GM21526 (cell line): ENCODE results near the gene AFF1.
"Not testable (repeated sequence)": the region's sequence is repeated elsewhere in the genome, so short reads cannot be mapped to it uniquely, and the experiment has no call there.

ENCODE experiments used
- ATAC-seq: cut with Tn5 transposase; IDR thresholded peaks from one replicate; pipeline ENCODE4 v1.9.1; 2021; ENCODE audit warnings: moderate library complexity; ENCODE audit not compliant: unreplicated experiment, low FRiP score

AFF1 gene

DNA sequence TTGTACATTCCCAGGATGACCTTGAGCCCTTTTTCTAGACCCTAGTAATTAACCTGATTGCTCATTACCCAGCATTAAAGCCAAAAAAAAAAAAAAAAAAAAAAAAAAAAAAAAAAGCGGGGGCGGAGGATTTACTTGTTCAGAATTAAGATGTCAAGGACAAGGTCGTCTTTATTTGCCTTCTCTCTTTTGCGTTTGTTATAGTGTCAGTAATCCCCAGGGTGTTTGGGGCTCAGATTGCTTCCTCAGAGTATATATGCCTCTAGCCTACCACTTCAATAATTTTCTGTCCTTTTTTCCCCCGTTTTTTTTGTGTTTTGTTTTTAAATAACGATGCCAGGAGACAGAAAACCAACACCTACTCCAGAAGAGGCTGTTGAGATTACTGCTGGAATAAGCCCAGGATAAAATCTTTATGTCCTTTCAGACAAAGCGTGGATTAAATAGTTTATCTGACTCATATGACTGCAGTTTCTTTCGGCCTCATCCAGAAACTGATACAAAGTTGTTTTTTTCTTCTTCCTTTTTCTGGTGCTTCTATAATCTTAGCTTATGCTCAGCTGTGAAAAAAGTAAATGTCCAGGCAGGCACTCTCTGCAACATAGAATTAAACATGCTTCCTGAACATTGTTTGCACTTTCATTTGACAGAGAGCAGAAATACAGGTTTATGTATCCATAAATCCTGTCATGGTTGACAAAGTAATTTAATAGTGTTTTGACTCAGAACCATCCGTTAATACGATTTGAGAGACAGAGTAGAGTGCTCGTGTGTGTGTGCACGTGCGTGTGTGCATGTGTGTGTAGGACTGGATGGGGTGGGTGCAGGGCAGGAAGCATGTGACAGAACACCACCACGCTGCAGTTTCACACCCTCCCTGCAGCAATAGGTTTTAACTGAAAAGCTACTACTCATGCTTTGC, 138.6 kb downstream of the AFF1 start:
- ATAC-seq, result peak; percentile 92

DNA sequence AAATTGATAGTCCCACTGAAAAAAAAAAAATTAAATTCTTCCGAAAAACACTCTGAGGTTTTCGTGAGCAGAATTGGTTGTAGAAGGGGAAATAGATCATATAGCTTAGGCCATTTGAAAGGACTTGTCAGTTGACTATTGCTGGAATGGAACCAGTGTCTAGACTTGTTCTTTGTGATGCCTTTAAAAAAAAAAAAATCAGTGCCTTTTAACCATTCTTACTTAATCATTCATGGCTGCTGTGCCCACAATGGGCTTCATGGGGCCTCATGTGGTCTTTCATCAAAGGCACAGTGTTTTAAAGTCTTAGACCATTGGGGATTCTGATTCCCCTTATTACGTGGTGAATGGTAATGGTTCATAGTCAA, 139.3 kb downstream of the AFF1 start:
- no peak for ATAC-seq

DNA sequence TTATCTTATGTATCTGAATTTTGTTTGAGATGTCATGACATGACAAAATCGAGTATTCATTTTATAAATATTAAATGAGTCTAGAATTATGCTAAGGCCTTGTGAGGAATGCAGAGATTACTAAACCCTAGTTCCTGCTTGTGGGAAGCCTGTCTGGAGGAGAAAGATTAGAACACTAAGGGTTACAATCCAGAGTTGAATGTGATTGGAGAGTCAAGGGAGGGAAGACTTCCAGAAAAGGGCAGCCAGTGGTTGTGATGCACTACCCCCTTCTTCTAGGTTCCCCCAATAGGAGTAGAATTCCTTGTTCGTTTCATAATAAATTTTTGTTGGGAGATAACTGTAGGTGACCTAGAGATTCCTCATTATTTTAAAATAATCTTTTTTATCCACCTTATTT, 141.1 kb downstream of the AFF1 start:
- ATAC-seq, result no peak

DNA sequence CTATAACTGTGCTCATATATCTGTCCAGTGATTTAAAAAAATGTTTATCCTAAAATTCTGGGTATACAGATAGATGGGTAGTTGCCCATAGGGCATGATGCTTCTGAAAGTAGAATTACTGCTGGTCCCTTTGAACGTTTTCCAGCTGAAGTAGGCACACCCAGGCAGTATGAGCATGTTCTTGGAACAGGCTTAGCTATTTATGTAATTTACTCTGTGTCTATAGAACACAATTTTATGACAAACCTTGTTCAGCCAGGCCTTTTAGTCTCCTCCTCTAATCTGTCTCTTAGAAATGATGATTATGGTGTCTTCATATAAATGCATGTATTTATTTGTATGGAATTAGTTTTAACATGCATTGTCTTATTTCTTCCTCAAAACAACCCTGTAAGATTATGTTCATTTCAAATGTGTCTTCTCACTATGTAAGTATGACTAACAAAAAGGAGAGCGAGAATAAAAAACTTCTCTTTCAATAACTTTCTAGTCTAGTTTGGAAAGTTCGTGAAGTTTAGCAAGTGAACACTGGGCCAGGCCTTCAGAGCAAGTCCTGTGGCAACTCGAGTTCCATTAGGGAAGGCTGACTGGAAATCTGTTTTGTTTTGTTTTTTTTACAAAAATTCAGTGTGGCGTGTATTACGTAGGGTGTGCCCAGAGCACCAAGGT, 142.0 kb downstream of the AFF1 start:
- ATAC-seq, result no peak

DNA sequence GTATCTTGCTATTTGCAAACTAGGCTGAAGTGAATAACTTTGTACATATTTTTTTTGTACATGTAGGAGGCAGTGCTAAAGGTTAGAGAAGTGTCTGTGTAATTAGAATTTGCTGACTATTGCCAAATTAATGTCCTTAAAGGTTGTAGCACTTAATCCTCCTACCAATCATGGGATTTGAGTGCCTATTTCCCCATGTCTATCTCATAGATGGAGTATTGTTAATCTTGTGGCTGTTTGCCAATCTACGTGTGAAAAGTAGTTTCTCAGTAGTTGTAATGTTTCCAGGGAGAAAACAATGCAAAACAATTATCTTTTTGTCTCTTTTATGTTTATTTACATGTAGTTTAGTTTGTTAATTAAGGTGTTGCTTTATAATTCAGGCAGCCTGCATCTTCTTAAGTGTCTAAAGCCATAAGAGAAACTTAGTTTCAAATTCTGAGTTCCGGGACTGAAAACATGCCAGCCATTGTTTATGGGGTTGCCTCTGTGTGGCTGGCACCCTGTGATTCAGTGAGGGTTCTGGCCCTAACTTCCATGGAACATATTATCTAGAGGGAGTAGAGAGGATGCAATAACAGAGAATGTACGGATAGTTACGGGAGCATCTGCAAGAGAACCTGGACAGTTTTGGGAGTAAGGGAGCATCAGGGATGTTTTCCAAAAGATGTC, 143.2 kb downstream of the AFF1 start:
- no peak for ATAC-seq

DNA sequence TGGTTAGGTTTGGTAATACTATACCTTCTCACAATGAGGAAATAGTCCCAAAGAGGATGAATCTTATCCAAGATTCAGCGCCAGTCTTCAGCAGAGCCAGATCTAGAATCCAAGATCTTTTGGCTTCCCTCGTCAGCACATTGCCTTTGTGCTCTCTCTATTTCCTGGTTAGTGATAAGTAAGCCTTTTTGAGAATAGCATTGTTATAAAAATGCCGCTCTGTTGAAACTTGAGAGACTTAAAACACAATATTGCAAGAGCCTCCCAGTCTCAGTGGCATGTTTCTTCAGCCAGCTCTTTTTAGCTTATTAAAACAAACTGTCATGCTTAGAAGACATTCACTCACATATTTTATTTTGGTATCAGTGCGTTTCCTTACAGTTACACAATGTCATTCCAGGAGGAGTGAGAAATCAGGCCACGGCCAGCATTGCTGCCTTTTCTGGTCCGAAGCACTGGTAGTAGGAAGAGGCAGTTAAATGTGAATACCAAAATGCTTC, 144.2 kb downstream of the AFF1 start:
- no peak for ATAC-seq

DNA sequence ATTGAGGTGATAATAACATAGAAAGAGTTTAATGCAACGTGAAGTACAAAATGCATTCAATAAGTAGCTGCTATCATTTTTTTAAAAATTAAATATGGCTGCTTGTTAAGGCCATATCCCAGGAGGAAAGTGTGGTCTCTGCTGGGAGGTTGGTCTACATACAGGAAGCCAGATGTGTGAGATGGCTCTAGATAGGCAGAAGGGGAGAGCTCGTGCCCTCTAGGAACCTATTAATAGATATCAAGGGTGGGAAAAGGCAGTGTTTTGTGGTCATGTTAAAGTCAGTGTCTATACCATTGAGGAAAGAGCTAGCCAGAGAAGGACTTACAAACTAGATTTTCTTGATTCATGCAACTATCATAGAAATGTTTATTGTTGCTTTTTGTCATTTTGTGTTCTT, 145.2 kb downstream of the AFF1 start:
- no peak for ATAC-seq

DNA sequence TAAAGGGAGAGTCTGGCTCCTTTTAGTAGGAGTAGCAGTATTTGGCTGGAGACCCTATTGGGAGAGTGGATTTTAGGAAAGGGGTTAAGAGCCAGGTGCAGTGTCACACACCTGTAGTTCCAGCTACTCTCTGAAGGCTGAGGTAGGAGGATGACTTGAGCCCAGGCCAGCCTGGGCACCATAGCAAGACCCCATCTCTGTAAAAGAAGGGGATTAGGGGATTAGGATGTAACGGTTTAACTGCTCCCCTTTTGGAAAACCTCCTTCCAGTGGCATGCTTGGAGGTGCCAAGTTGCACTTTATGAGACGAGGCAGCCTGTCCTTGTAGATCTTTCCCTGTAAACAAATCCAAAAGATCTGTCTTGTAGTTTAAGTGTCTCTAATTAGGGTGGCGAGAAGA, 145.7 kb downstream of the AFF1 start:
- no peak for ATAC-seq

DNA sequence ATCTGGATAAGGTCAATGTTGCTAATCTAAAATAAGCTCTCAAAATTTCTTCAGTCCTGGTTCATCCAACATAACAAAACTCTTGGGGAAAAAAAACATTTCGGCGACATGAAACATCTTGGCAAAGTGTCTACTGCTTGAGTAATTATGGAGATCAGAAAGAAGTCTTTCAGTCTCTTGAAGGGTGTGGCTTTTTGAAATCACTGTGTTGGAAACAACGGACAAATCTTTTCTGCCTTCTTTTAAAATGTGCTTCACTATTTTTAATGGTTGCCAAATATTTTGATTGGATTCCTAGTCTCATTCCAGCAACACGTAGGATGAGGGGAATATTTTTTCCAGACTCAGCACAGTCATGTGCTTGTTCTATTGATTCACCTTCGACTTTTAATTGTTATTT, 147.0 kb downstream of the AFF1 start:
- no peak for ATAC-seq

DNA sequence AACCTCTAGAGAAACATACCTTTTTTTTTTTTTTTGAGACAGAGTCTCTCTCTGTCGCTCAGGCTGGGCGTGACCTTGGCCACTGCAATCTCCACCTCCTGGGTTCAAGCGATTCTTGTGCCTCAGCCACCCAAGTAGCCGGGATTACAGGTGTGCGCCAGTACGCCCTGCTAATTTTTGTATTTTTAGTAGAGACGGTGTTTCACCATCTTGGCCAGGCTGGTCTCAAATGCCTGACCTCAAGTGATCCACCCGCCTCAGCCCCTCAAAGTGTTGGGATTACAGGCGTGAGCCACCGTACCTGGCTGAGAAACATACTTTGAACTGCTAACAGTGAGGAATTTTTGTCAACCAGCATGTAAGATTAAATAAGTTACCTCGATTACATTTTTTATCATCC, 150.9 kb downstream of the AFF1 start:
- not testable (repeated sequence) for ATAC-seq

DNA sequence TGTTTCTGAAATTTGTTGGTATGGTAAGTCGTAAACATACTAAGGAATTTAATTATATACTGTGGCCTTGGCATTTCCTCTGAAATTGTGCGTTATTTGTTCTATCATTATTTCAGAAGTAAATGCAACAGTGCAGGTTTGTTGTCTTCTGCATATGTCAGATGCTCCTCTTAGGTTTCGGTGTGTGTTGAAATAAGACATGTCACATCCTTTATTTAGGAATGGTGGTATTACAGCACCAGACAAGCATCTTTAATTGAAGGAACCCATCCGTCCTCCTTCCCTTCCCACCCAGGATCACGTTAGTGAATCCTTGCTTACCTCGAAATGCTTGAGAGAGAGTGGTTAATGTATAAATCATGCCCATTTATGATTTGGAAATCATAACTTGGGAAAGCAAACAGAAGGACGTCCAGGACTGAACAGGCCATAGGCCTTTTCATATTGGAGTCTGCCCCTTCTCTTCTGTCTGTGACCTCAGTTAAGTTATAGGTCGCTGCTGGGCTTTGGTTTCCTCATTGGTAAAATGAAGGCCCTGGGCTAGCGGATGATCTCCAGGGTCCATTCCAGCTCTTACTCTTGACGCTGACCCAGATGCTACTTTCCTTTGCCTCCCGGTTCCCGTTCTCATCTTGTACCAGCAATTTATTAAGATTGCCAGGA, 151.5 kb downstream of the AFF1 start:
- ATAC-seq, result no peak

DNA sequence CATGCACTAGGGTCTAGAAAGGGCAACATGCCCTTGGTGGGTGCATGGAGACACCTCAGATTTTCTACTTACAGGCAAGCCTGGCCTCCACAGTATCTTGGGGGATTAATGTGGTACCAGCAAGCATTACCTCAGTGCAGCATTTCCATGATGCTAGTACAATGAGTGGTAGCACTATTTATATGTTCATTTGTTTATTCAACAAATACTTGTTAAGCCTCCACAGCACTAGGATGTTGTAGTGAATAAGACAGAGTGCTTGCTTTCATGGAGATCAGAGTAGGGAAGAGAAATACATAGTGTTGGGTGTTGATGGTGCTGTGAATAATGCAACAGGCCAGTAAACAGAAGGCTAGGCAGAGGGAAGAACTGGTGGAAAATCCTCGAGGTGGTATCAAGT, 152.2 kb downstream of the AFF1 start:
- no peak for ATAC-seq

DNA sequence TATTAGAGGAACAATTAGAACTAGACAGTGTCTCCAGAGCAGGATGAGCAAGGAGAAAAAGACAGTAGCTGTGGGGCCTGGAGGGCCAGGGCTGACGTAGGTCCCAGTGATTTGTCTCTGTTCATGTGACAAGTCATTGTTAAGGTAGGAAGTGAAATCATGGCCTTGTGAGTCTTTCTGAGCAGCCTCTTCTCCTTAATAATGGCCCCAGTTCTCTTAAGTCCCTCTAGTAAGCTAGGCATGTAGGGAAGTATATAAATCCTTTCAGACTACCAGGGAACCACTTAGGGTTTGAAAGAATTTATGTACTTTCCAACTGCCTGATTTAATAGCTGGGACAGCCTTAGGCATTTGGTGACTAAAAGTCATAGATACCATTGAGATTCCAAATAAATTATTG, 152.6 kb downstream of the AFF1 start:
- no peak for ATAC-seq

DNA sequence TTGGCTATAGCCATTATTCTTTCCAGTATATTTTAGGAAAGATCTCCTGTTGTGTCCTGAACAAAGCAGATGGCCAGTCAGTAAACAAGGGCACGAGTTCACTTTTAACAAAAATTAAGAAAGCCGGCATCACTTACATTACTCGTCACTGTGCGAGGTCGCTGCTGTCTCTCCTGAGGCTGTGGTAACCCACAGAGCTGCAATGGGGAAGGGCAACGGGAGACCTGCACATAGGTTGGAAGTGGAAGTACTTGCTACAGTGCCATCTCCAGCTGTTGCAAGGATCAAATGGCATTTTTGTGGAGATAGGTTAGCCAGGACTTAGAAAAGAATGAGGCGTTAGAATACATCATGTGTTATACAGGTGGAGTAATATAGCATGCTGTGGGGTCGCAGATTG, 153.4 kb downstream of the AFF1 start:
- ATAC-seq, result no peak

DNA sequence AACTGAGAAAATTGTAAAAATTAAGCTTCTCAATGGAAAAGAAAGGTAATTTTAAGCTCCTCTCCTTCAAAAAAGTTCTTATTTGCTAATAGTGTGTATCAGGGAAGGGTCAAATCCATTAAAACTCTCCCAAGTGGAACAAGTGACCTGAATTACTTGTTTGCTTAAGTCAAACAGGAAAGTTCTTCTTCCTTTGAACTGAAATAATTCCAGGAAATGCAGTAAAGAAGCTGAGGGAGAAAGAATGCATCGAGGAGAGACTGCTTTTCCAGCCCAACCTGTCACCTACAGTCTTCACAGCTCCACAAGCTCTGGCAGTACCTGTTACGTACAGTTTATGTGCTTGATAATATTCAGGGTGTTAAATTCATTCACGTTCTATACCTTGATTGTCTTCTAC, 154.6 kb downstream of the AFF1 start:
- no peak for ATAC-seq

DNA sequence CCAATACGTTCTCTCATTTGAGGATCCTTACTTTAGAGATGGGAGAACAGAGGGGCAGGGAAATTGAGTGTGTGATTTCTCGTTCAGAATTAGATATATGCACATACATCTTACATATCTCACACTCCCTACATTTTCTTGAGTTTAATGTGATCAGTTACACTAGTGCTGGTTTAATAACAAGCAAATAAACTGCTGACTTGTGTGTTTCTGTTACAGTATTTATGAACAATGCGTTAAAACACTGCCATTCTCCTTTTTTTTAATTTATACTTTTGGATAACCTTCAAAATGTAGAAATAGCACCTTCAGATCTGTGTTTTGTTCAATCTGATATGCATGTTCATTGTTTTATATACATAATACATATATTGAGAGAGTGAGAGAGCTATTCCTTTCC, 155.5 kb downstream of the AFF1 start:
- no peak for ATAC-seq

DNA sequence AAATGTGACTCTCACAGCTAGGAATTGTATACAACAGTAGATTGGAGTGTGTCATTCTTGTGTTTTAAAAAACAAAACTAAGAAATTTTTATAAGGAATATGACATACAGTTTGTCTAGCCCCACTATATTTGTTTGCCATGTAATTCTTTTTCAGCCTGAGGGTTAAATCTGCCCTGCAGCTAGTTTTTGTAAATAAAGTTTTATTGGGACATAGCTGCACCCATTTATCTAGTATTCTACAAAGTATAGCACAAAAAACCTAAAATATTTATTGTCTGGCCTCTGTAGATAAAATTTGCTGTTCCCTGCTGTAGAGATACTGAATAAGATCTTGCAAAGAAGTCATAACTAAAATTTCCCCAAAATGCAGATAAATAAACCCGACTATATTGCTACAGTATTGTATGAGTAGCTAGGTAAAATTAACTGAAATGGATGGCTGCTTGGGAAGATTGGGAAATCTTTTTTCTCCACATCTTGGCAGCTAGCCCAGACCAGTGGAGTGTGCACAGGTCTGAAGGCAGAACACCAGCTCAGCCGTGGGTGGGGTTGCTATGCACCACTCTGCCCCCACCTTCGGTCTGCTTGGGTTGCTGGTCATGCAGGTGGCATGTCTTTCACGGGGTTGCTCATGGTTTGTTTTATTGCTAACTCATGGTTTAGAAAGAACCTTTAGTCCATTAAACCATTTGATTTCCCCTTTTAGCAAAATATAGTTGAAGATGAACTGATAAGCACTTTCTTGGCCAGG, 157.8 kb downstream of the AFF1 start:
- peak; percentile 43 for ATAC-seq

DNA sequence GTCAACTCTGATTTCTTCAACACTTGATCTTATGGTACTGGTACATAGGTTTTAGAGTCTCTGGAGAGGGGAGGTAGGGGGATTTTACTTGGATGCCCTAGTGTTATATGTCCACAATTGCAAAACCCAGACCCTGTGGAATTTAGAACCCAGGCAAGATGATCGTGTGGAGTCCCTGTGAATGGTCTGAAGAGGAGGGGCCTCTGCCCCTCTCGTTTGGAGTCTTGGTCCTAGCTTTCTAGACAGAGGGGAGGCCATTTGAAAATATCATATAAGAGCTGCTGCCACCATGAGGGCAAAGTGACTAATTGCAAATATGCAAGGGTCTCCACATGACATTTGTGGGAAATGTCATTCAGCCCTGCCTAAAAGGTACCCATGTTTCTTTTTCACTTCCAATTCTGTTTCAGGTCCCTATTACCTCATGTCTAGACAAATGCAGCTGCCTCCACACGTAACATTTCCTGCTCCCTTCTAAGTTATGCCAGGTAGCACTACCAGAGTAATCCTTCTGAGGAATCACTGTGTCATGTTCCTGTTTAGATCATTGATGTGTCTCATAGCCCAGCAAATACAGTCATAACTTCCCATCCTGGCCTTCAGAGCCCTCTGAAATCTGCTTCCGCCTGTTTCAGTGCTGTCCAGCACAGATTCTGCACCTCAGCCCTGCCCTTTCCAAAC, 158.8 kb downstream of the AFF1 start:
- ATAC-seq, result peak; percentile 77

DNA sequence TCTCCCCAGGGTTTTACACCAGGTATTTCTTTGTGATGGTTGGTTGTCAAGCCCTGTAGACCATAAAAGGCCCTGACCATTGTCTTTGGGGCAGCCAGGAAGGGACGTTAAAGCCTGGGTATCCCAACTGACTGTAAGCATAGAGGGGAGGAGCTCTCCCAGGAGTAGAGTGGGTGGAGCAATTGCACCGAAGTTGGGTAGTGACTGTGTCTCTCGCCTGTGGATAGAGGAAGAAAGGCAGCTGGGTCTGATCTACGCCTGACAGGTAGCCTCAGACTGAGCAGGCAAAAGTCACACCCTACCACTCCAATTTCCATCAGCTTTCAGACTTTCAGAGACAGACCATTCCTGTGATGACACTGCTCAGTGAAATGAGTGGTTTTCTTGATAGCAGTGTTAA, 162.3 kb downstream of the AFF1 start:
- ATAC-seq, result no peak

DNA sequence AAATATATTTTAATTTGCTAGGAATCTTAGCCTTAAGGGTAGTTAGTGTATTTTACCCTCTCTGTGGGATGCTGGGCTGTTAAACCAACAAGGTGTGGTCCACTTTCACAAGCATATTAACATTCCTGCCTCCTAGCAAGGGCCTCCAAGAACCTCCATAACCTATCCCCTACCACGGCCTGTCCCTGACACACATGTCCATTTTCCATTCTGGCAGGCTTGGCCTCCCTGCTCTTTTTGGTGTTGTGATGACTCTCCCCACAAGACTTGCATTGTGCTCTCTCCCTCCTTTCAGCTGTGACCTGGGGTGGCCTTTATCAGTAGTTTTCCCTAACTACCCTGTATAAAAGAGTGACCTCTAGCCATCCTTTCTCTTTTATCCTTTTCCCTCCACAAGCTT, 165.4 kb downstream of the AFF1 start:
- no peak for ATAC-seq
